ENCODE results near the gene RNF144A. TPM values are rescaled to one million over a fixed set of nuclear protein-coding genes. Genes with fewer than 3 reads are reported as not detected.

The RNF144A gene
- total RNA-seq, 4 donors from 2014 or later = 8.0 to 25.4 (median 15.8) TPM

GRCh38 chr2:6971502-6971901, 54.3 kb downstream of the RNF144A start:
- H3K27ac ChIP-seq = no peak overlapping the region
- no peaks in the 10 kb centered on the region for H3K27me3 ChIP-seq
- no peaks in the 10 kb centered on the region for H3K36me3 ChIP-seq
- DNase-seq (ENCODE audit: low spot score in 2 of 2) = no peak
- TF ChIP-seq CTCF (IDR thresholded peaks at IDR 0.05) (no peak), POLR2AphosphoS5 (IDR thresholded peaks at IDR 0.05) (no peak), EP300 (IDR thresholded peaks at IDR 0.05) (no peak), POLR2A (IDR thresholded peaks at IDR 0.05) (no peak)
- H3K4me1 ChIP-seq = no peaks in the 10 kb centered on the region
- H3K4me3 ChIP-seq = no peak overlapping the region
- no peaks in the 10 kb centered on the region for H3K9me3 ChIP-seq
- WGBS = no CpG with 5 or more reads among the region's 2 CpGs

DNA sequence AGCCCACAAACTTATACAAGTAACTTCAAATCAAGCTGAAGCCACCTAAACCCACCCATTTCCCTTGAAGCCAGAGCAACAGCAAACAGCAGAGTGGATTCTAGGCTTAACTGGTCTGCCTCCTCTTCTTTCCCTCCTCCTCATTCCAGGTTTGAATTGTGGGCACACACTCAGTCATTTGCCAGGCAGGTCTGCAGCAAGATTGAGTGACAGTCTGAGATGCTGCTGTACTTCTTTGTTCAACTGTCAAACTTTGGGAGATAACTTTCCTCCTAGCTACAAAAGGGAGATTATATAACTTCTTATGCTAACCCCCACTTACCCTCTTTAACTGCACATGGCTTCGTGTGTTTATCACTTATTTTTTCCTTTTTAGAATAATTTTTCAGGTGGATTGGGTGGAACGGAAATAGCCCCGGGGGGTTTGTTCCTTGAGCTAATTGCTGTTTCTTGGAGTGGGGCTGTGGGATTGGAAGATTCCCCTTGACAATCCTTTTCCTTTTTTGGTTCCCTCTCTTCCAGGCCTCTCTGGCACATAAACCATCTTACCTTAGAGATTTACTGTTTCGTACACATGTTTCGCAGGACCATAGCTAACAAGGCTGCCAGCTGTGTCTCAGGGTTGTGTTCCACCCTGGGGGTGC, 55.0 kb downstream of the RNF144A start:
- H3K27me3 ChIP-seq = no peaks in the 10 kb centered on the region
- H3K4me1 ChIP-seq = peaks cover 5% of the 10 kb centered on the region
- H3K9me3 ChIP-seq = no peaks in the 10 kb centered on the region
- no peak overlapping the region for H3K4me3 ChIP-seq
- H3K27ac ChIP-seq = no peak overlapping the region
- 90% methylated on average over 5 of the region's 5 CpGs for WGBS
- DNase-seq (ENCODE audit: low spot score in 2 of 2) = no peak
- TF ChIP-seq POLR2AphosphoS5 (IDR thresholded peaks at IDR 0.05) = no peak
- no peak for TF ChIP-seq EP300 (IDR thresholded peaks at IDR 0.05)
- no peak for TF ChIP-seq CTCF (IDR thresholded peaks at IDR 0.05)
- no peaks in the 10 kb centered on the region for H3K36me3 ChIP-seq

DNA sequence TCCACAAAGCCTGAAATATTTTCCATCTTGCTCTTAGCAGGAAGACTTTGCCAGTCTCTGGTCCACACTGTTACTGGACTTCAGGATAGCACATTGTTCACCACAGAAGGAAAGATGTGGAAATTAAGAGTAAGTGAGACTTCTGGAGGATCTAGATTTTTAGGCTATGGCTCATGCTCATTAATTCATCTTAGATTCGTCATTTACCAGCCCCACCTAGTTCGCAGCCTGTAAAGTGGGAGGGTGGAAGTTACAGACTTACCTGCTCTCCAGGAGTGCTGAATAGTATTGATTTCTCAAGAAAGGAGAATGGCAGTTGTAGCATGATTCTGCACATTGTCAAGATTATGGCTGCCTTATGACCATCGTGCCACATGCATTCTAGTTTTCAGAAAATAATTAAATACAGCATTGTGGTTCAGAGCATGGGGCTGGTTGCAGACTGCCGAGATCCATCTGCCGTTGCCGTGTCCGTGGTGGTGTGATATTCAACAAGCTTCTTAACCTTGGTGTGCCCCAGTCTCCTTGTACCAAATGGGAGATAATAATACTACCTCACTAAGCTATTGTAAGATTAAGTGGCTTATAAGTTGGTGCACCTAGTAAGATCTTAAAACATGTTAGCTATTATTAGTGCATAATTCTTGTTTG, 56.8 kb downstream of the RNF144A start:
- TF ChIP-seq POLR2AphosphoS5 (IDR thresholded peaks at IDR 0.05) = no peak
- no peak for TF ChIP-seq CTCF (IDR thresholded peaks at IDR 0.05)
- TF ChIP-seq POLR2A (IDR thresholded peaks at IDR 0.05) = no peak
- Histone ChIP-seq H3K9me3 (no peaks in the 10 kb centered on the region), H3K27me3 (no peaks in the 10 kb centered on the region), H3K27ac (no peak overlapping the region), H3K4me1 (peaks cover 6% of the 10 kb centered on the region), H3K36me3 (no peaks in the 10 kb centered on the region), H3K4me3 (no peak overlapping the region)
- DNase-seq (ENCODE audit: low spot score in 2 of 2) = no peak
- WGBS = 52% methylated on average over 7 of the region's 7 CpGs

DNA sequence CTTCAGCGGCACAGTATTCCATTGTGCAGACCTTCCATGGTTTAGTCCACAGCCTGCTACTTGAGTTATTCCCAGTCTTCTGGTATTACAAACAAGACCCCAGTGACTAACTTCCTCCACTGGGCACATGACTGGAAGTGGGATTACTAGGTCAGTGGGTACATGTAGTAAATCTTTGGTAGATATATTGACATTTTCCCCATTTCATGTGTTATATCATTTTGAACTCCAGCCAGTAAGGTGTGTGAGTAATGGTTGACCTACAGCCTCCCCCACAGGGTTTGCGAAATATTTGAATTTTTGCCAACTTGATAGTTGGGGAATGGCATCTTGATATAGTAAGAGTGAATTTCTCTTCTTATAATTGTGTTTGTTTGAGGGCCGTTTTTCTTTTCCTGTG, 58.8 kb downstream of the RNF144A start:
- Histone ChIP-seq H3K4me3 (no peak overlapping the region), H3K27ac (no peak overlapping the region), H3K9me3 (no peaks in the 10 kb centered on the region), H3K36me3 (no peaks in the 10 kb centered on the region), H3K27me3 (no peaks in the 10 kb centered on the region), H3K4me1 (peaks cover 6% of the 10 kb centered on the region)
- TF ChIP-seq POLR2AphosphoS5 (IDR thresholded peaks at IDR 0.05) (no peak), EP300 (IDR thresholded peaks at IDR 0.05) (no peak), CTCF (IDR thresholded peaks at IDR 0.05) (no peak), POLR2A (IDR thresholded peaks at IDR 0.05) (no peak)
- no peak for DNase-seq (ENCODE audit: low spot score in 2 of 2)
- WGBS = 83% methylated on average over 3 of the region's 3 CpGs

- no peak for TF ChIP-seq POLR2AphosphoS5 (IDR thresholded peaks at IDR 0.05)
- TF ChIP-seq POLR2A (IDR thresholded peaks at IDR 0.05) = no peak
- no peak for TF ChIP-seq CTCF (IDR thresholded peaks at IDR 0.05)
- no peak for TF ChIP-seq EP300 (IDR thresholded peaks at IDR 0.05)
- Histone ChIP-seq H3K4me3 (no peak overlapping the region), H3K9me3 (no peaks in the 10 kb centered on the region), H3K4me1 (peaks cover 6% of the 10 kb centered on the region), H3K36me3 (no peaks in the 10 kb centered on the region), H3K27ac (no peak overlapping the region), H3K27me3 (no peaks in the 10 kb centered on the region)
- DNase-seq (ENCODE audit: low spot score in 2 of 2) = no peak
- WGBS = 74% methylated on average over 9 of the region's 9 CpGs
These were observed 60.0 kb downstream of the RNF144A start for GRCh38 chr2:6977113-6977741.

All from suprapubic skin (tissue), 4 donors.